ENCODE results near the gene WWP2.

GRCh38 chr16:69787883-69788282, 25.8 kb downstream of the WWP2 start:
- TF ChIP-seq CTCF (IDR thresholded peaks at IDR 0.05) (no peak), REST (IDR thresholded peaks at IDR 0.05; ENCODE audit: insufficient read depth in 1 of 2, low read depth in 2 of 2, low read length in 1 of 2) (no peak), POLR2AphosphoS5 (IDR thresholded peaks at IDR 0.05; ENCODE audit: low read depth, low read length) (no peak)
